GM18499 (cell line): ENCODE results near the gene TAF5L.
"Not testable (repeated sequence)": the region's sequence is repeated elsewhere in the genome, so short reads cannot be mapped to it uniquely, and the experiment has no call there.

Source experiments
- ATAC-seq: cut with Tn5 transposase; IDR thresholded peaks from one replicate; pipeline ENCODE4 v1.9.1; 2021; ENCODE audit warnings: moderate number of reproducible peaks; ENCODE audit not compliant: insufficient read depth, unreplicated experiment

TAF5L gene

GRCh38 chr1:229614701-229615100 is 11.2 kb downstream of the TAF5L start:
- ATAC-seq = no peak

GRCh38 chr1:229613938-229614337 is 12.0 kb downstream of the TAF5L start:
- ATAC-seq = no peak

- no peak for ATAC-seq
Measured at GRCh38 chr1:229608590-229608989, 17.3 kb downstream of the TAF5L start.

GRCh38 chr1:229607370-229607769 is 18.6 kb downstream of the TAF5L start:
- no peak for ATAC-seq

- ATAC-seq = no peak
Measured at GRCh38 chr1:229603371-229604005, 22.4 kb downstream of the TAF5L start.

- ATAC-seq = no peak
Measured at GRCh38 chr1:229600229-229600628, 25.7 kb downstream of the TAF5L start.

- no peak for ATAC-seq
Measured at GRCh38 chr1:229599218-229599954, 26.5 kb downstream of the TAF5L start.

- no peak for ATAC-seq
Measured at GRCh38 chr1:229597877-229598276, 28.0 kb downstream of the TAF5L start.

GRCh38 chr1:229596925-229597699 is 28.8 kb downstream of the TAF5L start:
- no peak for ATAC-seq

GRCh38 chr1:229595876-229596275 is 30.0 kb downstream of the TAF5L start:
- ATAC-seq = not testable (repeated sequence)

- no peak for ATAC-seq
Measured at GRCh38 chr1:229594227-229595008, 31.5 kb downstream of the TAF5L start.

GRCh38 chr1:229593800-229594199 is 32.1 kb downstream of the TAF5L start:
- ATAC-seq = no peak

- no peak for ATAC-seq
Measured at GRCh38 chr1:229590119-229590518, 35.8 kb downstream of the TAF5L start.

- ATAC-seq = no peak
Measured at GRCh38 chr1:229585338-229585737, 40.6 kb downstream of the TAF5L start.

- ATAC-seq = no peak
Measured at GRCh38 chr1:229582715-229583114, 43.2 kb downstream of the TAF5L start.

GRCh38 chr1:229582011-229582694 is 43.8 kb downstream of the TAF5L start:
- ATAC-seq = no peak

GRCh38 chr1:229581485-229581884 is 44.4 kb downstream of the TAF5L start:
- no peak for ATAC-seq

GRCh38 chr1:229579059-229579673 is 46.8 kb downstream of the TAF5L start:
- peak; percentile 63 for ATAC-seq
